HT1080 (cell line): ENCODE results near the gene AGA. TPM values are rescaled to one million over a fixed set of nuclear protein-coding genes. Genes with fewer than 3 reads are reported as not detected.

Experiments used
- DNase-seq: peaks from one replicate; pipeline ENCODE4 v3.0.0-alpha.2; 2015; ENCODE audit warnings: low read depth
- total RNA-seq: library from RNA; depleted of rRNA; stranded (reverse); fragments of >200 nt; shearing (Covaris generic); gene quantifications from 2 replicates; pipeline ENCODE4 v1.2.3, GENCODE V29; 2014

Gene AGA
- total RNA-seq, 1 experiment from 2014 or later = 14.0 TPM

DNA sequence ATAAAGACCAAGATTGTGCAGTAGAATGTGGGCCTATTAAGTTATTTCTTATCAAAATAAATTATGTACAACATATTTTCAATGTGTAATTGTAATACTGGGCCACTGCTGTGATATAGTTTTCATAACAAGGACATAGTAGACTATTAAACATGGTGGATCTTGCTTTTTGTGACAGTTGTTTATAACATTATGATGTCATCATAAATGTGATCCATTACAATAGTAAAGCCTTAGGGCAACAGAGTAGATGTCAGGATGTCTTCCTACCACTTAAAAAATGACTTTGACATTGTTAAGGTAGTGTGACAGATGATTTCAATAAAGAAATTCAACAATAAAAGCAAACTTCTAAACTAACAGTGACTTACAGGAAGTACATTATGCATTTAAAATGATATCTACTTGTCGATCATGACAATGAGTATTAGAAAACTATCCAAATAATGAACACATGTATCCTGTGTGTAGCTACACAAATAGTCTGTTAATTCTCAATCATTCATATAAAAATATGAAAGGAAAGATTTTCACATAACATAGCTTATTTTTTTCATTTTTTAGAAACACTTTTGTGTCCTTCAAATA is 5.3 kb upstream of the AGA start:
- no peak for DNase-seq

GRCh38 chr4:177446586-177446985 is 4.3 kb upstream of the AGA start:
- DNase-seq = no peak

DNA sequence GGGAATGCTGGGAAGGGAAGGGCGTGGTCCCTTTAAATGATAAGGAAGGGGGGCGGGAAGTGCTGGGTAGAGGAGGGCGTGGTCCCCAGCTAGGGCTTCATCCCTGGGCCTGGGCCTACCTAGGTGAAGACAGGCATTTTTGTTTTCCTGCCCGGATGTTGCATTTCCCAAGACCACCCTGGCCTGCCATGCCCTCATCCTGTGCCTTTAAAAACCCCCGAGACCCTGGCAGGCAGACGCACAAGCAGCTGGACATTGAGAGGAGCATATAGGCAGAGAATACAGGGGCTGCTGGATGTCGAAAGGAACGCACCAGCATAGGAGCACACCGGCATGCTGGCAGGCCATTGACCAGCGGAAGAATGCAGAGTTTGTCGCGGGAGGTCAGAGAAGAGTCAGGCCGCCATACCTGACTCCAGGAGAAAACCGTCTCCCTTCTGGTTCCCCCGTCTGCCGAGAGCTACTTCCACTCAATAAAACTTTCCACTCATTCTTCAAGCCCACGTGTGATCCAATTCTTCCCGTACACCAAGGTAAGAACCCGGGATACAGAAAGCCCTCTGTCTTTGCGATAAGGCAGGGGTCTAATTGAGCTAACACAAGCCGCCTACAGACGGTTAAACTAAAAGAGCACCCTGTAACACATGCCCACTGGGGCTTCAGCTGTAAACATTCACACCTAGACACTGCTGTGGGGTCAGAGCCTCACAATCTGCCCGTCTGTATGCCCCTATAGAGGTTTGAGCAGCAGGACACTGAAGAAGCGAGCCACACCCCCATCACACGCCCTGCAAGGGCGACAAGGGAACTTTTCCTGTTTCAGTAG is 2.9 kb upstream of the AGA start:
- no peak for DNase-seq

GRCh38 chr4:177441061-177441802 is 1.0 kb downstream of the AGA start:
- DNase-seq = no peak

DNA sequence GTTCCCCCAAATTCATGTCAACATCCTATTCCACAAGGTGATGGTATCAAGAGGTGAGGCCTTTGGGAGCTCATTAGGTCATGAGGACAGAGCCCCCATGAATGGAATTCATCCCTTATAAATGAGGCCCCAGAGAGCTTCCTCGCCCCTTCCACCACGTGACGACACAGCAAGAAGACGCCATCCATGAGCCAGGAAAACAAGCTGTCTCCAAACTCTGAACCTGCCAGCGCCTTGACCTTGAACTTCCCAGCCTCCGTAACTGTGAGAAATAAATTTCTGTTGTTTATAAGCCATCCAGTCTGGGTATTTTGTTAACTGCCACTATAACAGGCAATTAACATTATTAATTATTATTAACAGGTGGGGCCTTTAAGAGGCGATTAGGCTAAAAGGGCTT is 5.8 kb downstream of the AGA start:
- DNase-seq = no peak

GRCh38 chr4:177434667-177435066 is 7.6 kb downstream of the AGA start:
- no peak for DNase-seq

GRCh38 chr4:177427192-177427591 is 15.0 kb downstream of the AGA start:
- no peak for DNase-seq

DNA sequence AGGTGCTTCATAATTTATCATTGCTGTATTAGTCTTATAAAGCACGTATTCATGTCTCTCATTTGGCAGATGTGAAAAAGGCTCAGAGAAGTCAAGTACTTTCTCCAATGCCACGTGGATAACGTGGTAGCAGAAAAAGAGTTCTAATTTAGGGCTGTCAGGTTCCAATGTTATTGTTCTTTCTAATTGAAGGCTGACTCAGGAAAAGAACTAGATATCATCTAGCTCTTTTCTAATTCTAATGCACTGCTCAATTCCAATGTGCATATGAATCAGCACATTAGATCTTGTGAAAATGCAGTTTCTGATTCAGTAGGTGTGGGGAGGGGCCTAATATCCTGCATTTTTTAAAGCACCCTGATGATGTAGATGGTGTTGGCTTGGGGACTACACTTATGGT is 22.8 kb downstream of the AGA start:
- DNase-seq = no peak

DNA sequence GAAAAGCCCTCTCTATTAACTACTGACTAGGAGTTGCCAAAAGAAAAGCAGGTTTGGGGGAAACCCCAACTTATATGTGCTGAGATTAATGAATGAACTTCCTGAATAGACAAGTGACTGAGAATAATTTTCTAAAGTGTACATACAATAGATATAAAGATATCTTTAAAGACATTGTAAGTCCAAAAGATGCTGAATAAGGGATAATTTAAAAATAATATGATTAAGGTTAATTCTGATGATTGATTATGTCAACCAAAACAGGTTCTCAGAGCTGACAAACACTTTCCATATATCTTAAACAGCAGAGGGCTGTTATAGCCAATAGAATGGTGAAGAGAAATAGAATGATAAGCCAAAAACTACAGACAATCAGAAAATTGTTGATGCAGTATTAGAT is 28.6 kb downstream of the AGA start:
- no peak for DNase-seq

- DNase-seq = no peak
Measured at GRCh38 chr4:177413076-177413475, 29.2 kb downstream of the AGA start.

- DNase-seq = no peak
Measured at GRCh38 chr4:177411996-177412395, 30.2 kb downstream of the AGA start.

DNA sequence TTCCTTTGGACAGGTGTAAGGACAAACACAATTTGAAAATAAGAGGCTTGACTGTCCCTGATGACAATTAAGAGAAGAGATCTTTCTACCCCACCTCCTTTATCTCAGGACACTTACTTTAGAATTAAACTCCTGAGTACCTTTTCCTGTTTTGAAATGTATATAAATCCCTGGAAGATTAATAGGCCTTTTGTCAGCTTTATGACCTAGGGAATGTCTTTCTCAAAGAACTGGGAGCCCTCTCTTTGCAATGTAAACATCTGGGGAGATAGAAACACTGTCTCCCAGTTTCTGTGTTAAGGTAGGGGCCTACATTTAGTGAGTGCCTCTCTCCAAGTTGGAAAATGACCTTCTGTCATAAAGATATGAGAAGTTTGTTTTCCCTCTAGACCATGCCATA is 31.7 kb downstream of the AGA start:
- DNase-seq = no peak

GRCh38 chr4:177408023-177408422 is 34.2 kb downstream of the AGA start:
- DNase-seq = no peak

DNA sequence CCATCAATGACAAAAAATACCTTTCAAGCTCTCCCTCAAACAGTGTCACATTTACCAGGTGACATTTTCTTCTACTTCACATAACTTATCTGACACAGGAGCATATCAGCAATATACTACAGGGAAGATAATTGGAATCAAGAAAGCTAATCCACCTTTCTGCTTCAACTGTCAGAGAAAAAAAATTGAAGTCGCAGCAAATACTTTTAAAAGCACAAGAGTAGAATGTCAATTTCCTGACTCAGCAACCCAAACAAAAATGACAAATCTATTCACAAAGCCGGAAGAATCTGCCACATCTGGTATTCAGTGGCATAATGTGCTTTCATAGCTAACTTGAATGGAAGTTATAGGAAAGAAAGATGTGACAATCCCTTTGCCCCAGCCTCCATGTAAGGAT is 36.7 kb downstream of the AGA start:
- DNase-seq = peak; percentile 4

- no peak for DNase-seq
Measured at GRCh38 chr4:177404986-177405385, 37.3 kb downstream of the AGA start.

DNA sequence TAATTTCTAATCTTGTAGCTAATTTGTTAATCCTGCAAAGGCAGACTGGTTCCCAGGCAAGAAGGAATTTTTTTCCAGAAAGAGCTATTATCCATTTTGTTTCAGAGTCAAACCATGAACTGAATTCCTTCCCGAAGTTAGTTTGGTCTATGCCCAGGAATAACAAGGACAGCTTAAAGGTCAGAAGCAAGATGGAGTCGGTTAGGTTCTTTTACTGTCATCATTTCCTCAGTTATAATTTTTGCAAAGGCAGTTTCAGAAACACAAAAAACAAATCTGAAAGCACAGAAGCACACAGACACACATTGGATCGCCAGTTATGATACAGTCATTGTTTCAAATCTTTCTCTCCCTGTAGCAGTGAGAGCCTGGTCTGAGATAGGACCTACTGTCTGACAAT is 37.9 kb downstream of the AGA start:
- DNase-seq = no peak

DNA sequence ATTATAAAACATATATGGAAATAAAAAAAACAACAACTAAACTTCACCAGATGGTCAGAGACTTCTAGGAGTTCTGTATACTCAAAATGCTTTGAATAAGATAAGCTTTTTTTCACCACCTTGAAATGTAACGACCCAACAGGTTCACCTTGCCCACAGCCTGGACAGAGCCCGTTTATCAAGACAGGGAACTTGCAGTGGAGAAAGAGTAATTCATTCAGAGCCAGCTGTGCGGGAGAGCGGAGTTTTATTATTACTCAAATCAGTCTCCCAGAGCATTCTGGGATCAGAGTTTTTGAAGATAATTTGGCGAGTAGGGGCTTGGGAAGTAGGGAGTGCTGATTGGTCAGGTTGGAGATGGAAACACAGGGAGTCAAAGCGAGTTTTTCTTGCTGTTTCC is 38.5 kb downstream of the AGA start:
- no peak for DNase-seq

- DNase-seq = no peak
Measured at GRCh38 chr4:177401658-177402273, 40.5 kb downstream of the AGA start.

DNA sequence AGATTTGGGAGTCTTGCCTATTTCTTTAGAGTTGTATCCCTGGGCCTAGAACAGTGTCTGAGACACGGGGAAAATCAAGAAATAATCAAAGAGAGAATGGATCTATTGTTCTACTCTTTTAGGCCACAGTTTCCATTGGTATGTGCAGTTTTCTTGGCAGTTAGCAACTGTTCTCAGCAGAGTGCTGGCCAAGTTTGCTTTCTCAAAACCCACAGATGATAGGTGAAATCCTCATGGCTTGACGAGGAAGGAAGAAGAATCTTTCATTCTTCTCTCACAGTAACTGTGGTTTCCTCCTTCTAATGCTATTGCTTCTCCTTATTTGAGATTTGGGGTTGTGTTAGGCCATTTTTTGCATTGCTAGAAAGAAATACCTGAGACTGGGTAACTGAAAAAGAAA is 42.2 kb downstream of the AGA start:
- DNase-seq = no peak

GRCh38 chr4:177396352-177396751 is 45.9 kb downstream of the AGA start:
- DNase-seq = no peak

DNA sequence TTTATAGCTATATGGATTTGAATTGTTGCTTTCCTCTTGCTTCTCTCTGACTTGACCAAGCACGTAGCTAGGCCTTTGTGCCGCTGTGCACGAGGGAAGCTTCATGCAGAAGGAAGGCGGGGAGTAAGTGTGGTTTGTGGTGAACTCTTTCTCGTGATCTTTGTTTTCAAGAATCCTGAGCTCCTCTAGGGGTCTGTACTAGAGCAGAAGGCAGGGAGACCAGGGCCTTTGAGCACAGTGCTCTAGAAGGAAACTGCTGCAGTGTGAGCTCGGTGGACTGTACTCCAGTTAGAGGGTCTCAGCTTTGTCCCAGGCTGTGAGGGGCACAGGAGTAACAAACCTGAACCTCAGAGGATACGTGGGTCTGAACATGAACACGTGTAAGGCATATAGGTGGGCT is 49.0 kb downstream of the AGA start:
- no peak for DNase-seq

GRCh38 chr4:177391953-177392352 is 50.3 kb downstream of the AGA start:
- DNase-seq = no peak
